GM18499 (cell line): ENCODE measurements around the gene CC2D2A.

Experiments
- ATAC-seq: cut with Tn5 transposase; IDR thresholded peaks from one replicate; pipeline ENCODE4 v1.9.1; 2021; ENCODE audit warnings: moderate number of reproducible peaks; ENCODE audit not compliant: insufficient read depth, unreplicated experiment

CC2D2A gene

GRCh38 chr4:15458616-15459015 is 11.1 kb upstream of the CC2D2A start:
- no peak for ATAC-seq

GRCh38 chr4:15459706-15460105 is 10.0 kb upstream of the CC2D2A start:
- no peak for ATAC-seq

GRCh38 chr4:15466596-15466995 is 3.1 kb upstream of the CC2D2A start:
- ATAC-seq, result no peak

- ATAC-seq, result no peak
Observed at GRCh38 chr4:15470128-15470475, 420 bp downstream of the CC2D2A start.

- no peak for ATAC-seq
Observed at GRCh38 chr4:15476396-15476795, 6.7 kb downstream of the CC2D2A start.

GRCh38 chr4:15478724-15479088 is 9.0 kb downstream of the CC2D2A start:
- no peak for ATAC-seq

GRCh38 chr4:15479089-15479912 is 9.6 kb downstream of the CC2D2A start:
- no peak for ATAC-seq

GRCh38 chr4:15479913-15480185 is 10.2 kb downstream of the CC2D2A start:
- no peak for ATAC-seq

GRCh38 chr4:15481961-15482745 is 12.5 kb downstream of the CC2D2A start:
- no peak for ATAC-seq

- ATAC-seq, result no peak
Observed at GRCh38 chr4:15482842-15483241, 13.2 kb downstream of the CC2D2A start.

GRCh38 chr4:15488136-15488535 is 18.5 kb downstream of the CC2D2A start:
- ATAC-seq, result no peak

- no peak for ATAC-seq
Observed at GRCh38 chr4:15488658-15489470, 19.2 kb downstream of the CC2D2A start.

- ATAC-seq, result no peak
Observed at GRCh38 chr4:15489551-15489950, 19.9 kb downstream of the CC2D2A start.

GRCh38 chr4:15493411-15493810 is 23.7 kb downstream of the CC2D2A start:
- ATAC-seq, result no peak

GRCh38 chr4:15495621-15496020 is 25.9 kb downstream of the CC2D2A start:
- no peak for ATAC-seq

- no peak for ATAC-seq
Observed at GRCh38 chr4:15498356-15498755, 28.7 kb downstream of the CC2D2A start.

- ATAC-seq, result no peak
Observed at GRCh38 chr4:15500701-15501100, 31.0 kb downstream of the CC2D2A start.

- ATAC-seq, result no peak
Observed at GRCh38 chr4:15501941-15502340, 32.3 kb downstream of the CC2D2A start.

GRCh38 chr4:15502384-15502783 is 32.7 kb downstream of the CC2D2A start:
- ATAC-seq, result no peak

- ATAC-seq, result no peak
Observed at GRCh38 chr4:15504041-15504440, 34.4 kb downstream of the CC2D2A start.

- no peak for ATAC-seq
Observed at GRCh38 chr4:15506464-15506863, 36.8 kb downstream of the CC2D2A start.
